ENCODE measurements around the gene DCHS2. TPM values are rescaled to one million over a fixed set of nuclear protein-coding genes. Genes with fewer than 3 reads are reported as not detected.

DCHS2 gene
- total and polyA plus RNA-seq, 2 experiments from 2014 or later, result 0.21 to 7.6 TPM

DNA sequence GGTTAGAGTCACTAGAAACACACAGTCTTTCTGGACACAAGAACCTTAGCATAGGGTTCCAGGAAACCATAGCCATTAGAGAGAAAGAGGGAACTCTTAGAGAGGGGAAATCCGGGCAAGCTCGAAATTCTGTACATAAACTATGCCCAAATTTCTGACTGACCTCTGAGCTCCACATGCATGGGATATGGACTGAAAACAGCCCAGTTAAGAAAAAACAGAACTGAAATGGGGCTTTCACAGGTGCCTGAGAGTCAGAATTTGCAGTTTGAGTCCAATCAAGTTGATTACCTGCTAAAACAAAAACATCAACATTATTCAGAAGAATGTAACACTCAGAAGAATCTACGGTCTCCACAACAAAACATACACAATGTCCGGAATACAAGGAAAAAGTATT, 13.1 kb downstream of the DCHS2 start:
- TF ChIP-seq STAT1 (IDR thresholded peaks at IDR 0.05; ENCODE audit: unreplicated experiment) (no peak), ZNF331 (CRISPR knock-in tag; IDR thresholded peaks at IDR 0.05; ENCODE audit: low read depth) (no peak), NANOG (IDR thresholded peaks at IDR 0.05; ENCODE audit: borderline replicate concordance) (no peak), JUNB (IDR thresholded peaks at IDR 0.05; ENCODE audit: unreplicated experiment) (no peak)
- TF ChIP-seq, protein P1, sequence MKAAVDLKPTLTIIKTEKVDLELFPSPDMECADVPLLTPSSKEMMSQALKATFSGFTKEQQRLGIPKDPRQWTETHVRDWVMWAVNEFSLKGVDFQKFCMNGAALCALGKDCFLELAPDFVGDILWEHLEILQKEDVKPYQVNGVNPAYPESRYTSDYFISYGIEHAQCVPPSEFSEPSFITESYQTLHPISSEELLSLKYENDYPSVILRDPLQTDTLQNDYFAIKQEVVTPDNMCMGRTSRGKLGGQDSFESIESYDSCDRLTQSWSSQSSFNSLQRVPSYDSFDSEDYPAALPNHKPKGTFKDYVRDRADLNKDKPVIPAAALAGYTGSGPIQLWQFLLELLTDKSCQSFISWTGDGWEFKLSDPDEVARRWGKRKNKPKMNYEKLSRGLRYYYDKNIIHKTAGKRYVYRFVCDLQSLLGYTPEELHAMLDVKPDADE (IDR thresholded peaks at IDR 0.05), result no peak
- H3K4me3 ChIP-seq, result no peak overlapping the region
- Mint-ChIP-seq H3K4me1 (no peaks in the 10 kb centered on the region), H3K9me3 (no peaks in the 10 kb centered on the region), H3K36me3 (ENCODE audit: low read depth) (no peaks in the 10 kb centered on the region), H3K27ac (no peak overlapping the region), H3K27me3 (ENCODE audit: insufficient read depth, low read depth, poor library complexity) (peaks cover 3% of the 10 kb centered on the region), H3K4me3 (no peak overlapping the region)
- H3K79me2 ChIP-seq (replicated peaks; ENCODE audit: insufficient read depth), result no peaks in the 10 kb centered on the region
- no peaks in the 10 kb centered on the region for H4K20me1 ChIP-seq (replicated peaks; ENCODE audit: insufficient read depth)
- no peak for DNase-seq (ENCODE audit: low spot score)
- H3K36me3 ChIP-seq (ENCODE audit: insufficient read depth), result no peaks in the 10 kb centered on the region
- no peaks in the 10 kb centered on the region for H3K27me3 ChIP-seq (ENCODE audit: insufficient read depth)
- H3K4me1 ChIP-seq (ENCODE audit: insufficient read depth), result no peaks in the 10 kb centered on the region
- no peaks in the 10 kb centered on the region for H3F3A ChIP-seq (replicated peaks; ENCODE audit: low read depth)
- no peak overlapping the region for H3K27ac ChIP-seq (ENCODE audit: low read depth)
- H3K9me2 ChIP-seq (ENCODE audit: insufficient read depth), result no peaks in the 10 kb centered on the region
- H2AFZ ChIP-seq, result no peak overlapping the region
- no peak for ATAC-seq
- no peak overlapping the region for H3K4me2 ChIP-seq

DNA sequence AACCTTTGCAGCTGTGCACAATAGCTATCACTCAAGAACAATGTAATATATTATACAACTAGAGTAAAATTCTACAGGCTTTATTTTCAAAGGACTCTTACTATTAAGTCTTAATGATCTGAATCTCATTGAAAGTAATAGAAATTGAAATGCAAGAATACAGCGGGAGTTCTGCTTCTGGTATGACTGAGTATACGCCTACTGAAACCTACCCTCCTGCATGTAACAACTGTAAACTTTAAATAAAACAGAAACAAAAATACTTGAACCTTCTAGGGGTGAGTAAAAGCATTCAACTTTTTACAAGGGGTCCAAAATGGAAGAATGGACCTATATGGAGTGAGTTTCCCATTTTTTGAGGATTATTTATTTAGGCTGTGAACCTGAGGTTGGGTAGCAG, 13.5 kb downstream of the DCHS2 start:
- no peak overlapping the region for H2AFZ ChIP-seq
- no peaks in the 10 kb centered on the region for H3K4me1 Mint-ChIP-seq
- H3K79me2 ChIP-seq (replicated peaks; ENCODE audit: insufficient read depth), result no peaks in the 10 kb centered on the region
- H3K27me3 ChIP-seq (ENCODE audit: insufficient read depth), result no peaks in the 10 kb centered on the region
- H3K27me3 Mint-ChIP-seq (ENCODE audit: insufficient read depth, low read depth, poor library complexity), result peaks cover 3% of the 10 kb centered on the region
- H3K4me3 ChIP-seq, result no peak overlapping the region
- H3K4me3 Mint-ChIP-seq, result no peak overlapping the region
- H3F3A ChIP-seq (replicated peaks; ENCODE audit: low read depth), result no peaks in the 10 kb centered on the region
- no peaks in the 10 kb centered on the region for H3K9me2 ChIP-seq (ENCODE audit: insufficient read depth)
- no peak for ATAC-seq
- DNase-seq (ENCODE audit: low spot score), result no peak
- H3K36me3 ChIP-seq (ENCODE audit: insufficient read depth), result no peaks in the 10 kb centered on the region
- no peak overlapping the region for H3K4me2 ChIP-seq
- H3K36me3 Mint-ChIP-seq (ENCODE audit: low read depth), result no peaks in the 10 kb centered on the region
- H4K20me1 ChIP-seq (replicated peaks; ENCODE audit: insufficient read depth), result no peaks in the 10 kb centered on the region
- no peak overlapping the region for H3K27ac ChIP-seq (ENCODE audit: low read depth)
- TF ChIP-seq, protein P1 (IDR thresholded peaks at IDR 0.05), result no peak
- no peak for TF ChIP-seq ZNF114 (CRISPR knock-in tag; IDR thresholded peaks at IDR 0.05)
- TF ChIP-seq, protein P2, sequence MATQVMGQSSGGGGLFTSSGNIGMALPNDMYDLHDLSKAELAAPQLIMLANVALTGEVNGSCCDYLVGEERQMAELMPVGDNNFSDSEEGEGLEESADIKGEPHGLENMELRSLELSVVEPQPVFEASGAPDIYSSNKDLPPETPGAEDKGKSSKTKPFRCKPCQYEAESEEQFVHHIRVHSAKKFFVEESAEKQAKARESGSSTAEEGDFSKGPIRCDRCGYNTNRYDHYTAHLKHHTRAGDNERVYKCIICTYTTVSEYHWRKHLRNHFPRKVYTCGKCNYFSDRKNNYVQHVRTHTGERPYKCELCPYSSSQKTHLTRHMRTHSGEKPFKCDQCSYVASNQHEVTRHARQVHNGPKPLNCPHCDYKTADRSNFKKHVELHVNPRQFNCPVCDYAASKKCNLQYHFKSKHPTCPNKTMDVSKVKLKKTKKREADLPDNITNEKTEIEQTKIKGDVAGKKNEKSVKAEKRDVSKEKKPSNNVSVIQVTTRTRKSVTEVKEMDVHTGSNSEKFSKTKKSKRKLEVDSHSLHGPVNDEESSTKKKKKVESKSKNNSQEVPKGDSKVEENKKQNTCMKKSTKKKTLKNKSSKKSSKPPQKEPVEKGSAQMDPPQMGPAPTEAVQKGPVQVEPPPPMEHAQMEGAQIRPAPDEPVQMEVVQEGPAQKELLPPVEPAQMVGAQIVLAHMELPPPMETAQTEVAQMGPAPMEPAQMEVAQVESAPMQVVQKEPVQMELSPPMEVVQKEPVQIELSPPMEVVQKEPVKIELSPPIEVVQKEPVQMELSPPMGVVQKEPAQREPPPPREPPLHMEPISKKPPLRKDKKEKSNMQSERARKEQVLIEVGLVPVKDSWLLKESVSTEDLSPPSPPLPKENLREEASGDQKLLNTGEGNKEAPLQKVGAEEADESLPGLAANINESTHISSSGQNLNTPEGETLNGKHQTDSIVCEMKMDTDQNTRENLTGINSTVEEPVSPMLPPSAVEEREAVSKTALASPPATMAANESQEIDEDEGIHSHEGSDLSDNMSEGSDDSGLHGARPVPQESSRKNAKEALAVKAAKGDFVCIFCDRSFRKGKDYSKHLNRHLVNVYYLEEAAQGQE (IDR thresholded peaks at IDR 0.05; ENCODE audit: unreplicated experiment), result no peak
- no peak for TF ChIP-seq STAT1 (IDR thresholded peaks at IDR 0.05; ENCODE audit: unreplicated experiment)
- TF ChIP-seq POLR2AphosphoS5 (IDR thresholded peaks at IDR 0.05; ENCODE audit: low read depth), result no peak
- TF ChIP-seq, protein P3, sequence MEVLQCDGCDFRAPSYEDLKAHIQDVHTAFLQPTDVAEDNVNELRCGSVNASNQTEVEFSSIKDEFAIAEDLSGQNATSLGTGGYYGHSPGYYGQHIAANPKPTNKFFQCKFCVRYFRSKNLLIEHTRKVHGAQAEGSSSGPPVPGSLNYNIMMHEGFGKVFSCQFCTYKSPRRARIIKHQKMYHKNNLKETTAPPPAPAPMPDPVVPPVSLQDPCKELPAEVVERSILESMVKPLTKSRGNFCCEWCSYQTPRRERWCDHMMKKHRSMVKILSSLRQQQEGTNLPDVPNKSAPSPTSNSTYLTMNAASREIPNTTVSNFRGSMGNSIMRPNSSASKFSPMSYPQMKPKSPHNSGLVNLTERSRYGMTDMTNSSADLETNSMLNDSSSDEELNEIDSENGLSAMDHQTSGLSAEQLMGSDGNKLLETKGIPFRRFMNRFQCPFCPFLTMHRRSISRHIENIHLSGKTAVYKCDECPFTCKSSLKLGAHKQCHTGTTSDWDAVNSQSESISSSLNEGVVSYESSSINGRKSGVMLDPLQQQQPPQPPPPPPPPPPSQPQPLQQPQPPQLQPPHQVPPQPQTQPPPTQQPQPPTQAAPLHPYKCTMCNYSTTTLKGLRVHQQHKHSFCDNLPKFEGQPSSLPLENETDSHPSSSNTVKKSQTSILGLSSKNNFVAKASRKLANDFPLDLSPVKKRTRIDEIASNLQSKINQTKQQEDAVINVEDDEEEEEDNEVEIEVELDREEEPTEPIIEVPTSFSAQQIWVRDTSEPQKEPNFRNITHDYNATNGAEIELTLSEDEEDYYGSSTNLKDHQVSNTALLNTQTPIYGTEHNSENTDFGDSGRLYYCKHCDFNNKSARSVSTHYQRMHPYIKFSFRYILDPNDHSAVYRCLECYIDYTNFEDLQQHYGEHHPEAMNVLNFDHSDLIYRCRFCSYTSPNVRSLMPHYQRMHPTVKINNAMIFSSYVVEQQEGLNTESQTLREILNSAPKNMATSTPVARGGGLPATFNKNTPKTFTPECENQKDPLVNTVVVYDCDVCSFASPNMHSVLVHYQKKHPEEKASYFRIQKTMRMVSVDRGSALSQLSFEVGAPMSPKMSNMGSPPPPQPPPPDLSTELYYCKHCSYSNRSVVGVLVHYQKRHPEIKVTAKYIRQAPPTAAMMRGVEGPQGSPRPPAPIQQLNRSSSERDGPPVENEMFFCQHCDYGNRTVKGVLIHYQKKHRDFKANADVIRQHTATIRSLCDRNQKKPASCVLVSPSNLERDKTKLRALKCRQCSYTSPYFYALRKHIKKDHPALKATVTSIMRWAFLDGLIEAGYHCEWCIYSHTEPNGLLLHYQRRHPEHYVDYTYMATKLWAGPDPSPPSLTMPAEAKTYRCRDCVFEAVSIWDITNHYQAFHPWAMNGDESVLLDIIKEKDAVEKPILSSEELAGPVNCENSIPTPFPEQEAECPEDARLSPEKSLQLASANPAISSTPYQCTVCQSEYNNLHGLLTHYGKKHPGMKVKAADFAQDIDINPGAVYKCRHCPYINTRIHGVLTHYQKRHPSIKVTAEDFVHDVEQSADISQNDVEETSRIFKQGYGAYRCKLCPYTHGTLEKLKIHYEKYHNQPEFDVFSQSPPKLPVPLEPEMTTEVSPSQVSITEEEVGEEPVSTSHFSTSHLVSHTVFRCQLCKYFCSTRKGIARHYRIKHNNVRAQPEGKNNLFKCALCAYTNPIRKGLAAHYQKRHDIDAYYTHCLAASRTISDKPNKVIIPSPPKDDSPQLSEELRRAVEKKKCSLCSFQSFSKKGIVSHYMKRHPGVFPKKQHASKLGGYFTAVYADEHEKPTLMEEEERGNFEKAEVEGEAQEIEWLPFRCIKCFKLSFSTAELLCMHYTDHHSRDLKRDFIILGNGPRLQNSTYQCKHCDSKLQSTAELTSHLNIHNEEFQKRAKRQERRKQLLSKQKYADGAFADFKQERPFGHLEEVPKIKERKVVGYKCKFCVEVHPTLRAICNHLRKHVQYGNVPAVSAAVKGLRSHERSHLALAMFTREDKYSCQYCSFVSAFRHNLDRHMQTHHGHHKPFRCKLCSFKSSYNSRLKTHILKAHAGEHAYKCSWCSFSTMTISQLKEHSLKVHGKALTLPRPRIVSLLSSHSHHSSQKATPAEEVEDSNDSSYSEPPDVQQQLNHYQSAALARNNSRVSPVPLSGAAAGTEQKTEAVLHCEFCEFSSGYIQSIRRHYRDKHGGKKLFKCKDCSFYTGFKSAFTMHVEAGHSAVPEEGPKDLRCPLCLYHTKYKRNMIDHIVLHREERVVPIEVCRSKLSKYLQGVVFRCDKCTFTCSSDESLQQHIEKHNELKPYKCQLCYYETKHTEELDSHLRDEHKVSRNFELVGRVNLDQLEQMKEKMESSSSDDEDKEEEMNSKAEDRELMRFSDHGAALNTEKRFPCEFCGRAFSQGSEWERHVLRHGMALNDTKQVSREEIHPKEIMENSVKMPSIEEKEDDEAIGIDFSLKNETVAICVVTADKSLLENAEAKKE (CRISPR knock-in tag; IDR thresholded peaks at IDR 0.05), result no peak
- no peak for TF ChIP-seq JUNB (IDR thresholded peaks at IDR 0.05; ENCODE audit: unreplicated experiment)
- H3K4me1 ChIP-seq (ENCODE audit: insufficient read depth), result no peaks in the 10 kb centered on the region
- no peak overlapping the region for H3K27ac Mint-ChIP-seq
- no peaks in the 10 kb centered on the region for H3K9me3 Mint-ChIP-seq

All from GM23338 (cell line).